Stimulated activated CD8-positive, alpha-beta memory T cell treated with anti-CD3 and anti-CD28 coated beads, Interleukin-2, amount 100 ng/mL, for 1 hour (primary cell): ENCODE results near the gene CDIPT.
"Not testable (repeated sequence)": the region's sequence is repeated elsewhere in the genome, so short reads cannot be mapped to it uniquely, and the experiment has no call there.

Experiments
- DNase-seq, 2 donors: peaks; one replicate each; pipeline ENCODE4 v3.0.0-alpha.2; 2020; ENCODE audit warnings: low read depth in 2 of 2

Gene CDIPT

GRCh38 chr16:29858974-29859373 lies 4.1 kb downstream of the CDIPT start:
- no peak for DNase-seq

DNA sequence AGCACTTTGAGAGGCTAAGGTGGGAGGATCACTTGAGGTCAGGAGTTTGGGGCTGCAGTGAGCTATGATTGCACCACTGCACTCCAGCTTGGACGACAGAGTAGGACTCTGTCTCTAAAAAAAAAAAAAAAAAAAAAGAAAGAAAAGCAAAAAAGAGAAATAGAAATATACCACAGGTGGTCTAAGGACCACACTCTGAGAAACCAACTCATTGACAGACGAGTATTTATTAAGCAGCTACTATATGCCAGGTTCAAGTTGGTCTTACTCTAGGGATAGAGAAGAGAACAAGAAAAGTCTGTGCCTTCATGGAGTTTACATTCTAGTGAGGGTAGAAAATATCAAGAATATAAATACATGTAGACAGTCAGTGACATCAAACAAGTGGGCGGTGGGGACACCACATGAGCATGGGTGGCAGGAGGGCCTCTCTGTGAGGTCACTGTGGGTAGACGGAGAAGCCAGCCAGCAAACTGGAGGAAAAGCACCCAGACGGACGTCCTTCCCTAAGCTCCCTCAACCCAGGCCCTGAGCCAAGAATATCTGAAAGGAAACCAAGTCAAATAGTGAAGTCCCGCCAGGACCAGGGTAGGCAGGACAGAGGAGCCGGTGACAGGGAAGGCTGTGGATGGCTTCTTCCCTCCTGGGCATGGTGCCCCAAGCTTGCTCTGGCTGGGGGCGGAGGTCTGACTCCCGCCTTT lies 4.7 kb downstream of the CDIPT start:
- DNase-seq, result no peak

DNA sequence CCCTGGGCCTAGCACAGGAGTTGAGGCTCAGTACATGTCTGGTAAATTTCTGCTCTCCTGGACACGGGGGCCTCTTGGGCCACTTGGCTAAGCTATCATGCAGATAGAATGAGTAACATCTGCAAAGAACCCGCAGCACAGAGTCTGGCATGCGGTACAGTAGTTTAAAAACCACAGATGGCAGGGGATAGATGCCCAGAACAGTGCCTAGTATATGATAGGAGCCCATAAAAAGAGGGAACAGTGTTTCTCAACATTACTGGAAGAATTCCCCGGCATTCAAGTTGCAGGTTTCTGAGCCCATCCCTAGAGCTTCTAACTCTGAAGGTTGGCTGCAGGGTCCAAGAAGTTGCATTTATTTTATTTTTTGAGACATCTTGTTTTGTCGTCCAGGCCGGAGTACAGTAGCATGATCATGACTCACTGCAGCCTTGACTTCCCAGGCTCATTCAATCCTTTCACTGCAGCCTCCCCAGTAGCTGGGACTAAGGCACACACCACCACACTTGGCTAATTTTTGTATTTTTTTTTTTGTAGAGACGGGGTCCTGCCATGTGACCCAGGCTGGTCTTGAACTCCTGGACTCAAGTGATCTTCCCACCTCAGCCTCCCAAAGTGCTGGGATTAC lies 5.8 kb downstream of the CDIPT start:
- DNase-seq, result no peak

GRCh38 chr16:29854520-29855100 lies 8.4 kb downstream of the CDIPT start:
- DNase-seq, result no peak

DNA sequence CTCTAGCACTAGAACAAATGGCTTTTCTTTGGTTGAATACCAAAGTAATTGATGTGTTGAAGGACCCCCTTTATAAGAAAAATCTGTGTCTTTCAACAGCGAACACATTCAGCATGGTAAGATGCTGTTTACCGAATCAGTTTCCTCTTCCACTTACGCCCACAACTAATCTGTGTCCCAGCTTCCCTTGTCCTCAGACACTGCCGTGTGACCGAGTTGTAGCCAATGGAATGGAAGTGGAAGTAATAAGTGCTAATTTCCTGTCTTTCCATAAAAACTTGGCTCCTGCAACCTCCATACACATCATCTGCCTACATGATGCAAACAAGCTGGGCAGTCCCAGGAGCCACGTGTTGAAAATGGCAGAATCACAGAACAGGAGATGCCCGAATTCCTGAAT lies 10.4 kb downstream of the CDIPT start:
- no peak for DNase-seq

- no peak for DNase-seq
Observed at GRCh38 chr16:29850998-29851397, 12.0 kb downstream of the CDIPT start.

- DNase-seq, result no peak
Observed at GRCh38 chr16:29849505-29849904, 13.5 kb downstream of the CDIPT start.

- peak; percentile 62 to 72 for DNase-seq
Observed at GRCh38 chr16:29848420-29849297, 14.4 kb downstream of the CDIPT start.

DNA sequence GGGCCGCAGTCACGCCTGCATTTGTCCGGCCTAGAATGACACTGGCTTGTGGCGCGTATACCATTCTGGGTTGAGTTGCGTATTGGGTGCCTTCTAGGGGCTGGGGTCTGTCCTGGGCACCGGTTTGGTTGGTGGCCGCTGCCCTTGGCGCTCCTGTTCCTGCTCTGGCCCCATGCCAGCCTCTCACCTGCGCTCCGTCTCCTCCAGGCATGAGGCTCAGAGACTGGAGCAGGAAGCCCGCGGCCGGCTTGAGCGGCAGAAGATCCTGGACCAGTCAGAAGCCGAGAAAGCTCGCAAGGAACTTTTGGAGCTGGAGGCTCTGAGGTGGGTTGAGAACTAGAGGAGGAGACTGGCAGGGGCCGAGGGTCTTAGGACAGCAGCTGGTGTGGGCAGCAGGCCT lies 17.4 kb downstream of the CDIPT start:
- no peak for DNase-seq

DNA sequence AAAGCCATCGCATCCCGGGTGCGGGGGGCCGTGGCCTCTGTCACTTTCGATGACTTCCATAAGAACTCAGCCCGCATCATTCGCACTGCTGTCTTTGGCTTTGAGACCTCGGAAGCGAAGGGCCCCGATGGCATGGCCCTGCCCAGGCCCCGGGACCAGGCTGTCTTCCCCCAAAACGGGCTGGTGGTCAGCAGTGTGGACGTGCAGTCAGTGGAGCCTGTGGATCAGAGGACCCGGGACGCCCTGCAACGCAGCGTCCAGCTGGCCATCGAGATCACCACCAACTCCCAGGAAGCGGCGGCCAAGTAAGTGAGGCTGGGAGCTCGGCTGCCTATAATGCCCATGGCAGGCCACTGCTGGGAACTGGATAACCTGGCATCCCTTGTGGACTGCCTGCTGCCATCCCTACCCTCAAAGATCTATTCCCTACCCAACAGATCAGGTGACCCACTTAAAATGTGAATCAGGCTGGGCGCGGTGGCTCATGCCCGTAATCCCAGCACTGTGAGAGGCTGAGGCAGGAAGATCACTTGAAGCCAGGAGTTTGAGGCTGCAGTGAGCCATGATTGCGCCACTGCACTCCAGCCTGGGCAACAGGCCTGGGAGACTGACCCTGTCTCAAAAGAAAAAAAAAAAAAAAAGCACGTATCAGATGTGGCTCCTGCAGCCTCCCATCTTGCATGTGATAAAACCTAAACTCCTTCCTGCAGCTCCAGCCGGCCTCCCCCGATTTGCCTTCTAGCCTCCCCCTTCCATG lies 18.3 kb downstream of the CDIPT start:
- no peak for DNase-seq

DNA sequence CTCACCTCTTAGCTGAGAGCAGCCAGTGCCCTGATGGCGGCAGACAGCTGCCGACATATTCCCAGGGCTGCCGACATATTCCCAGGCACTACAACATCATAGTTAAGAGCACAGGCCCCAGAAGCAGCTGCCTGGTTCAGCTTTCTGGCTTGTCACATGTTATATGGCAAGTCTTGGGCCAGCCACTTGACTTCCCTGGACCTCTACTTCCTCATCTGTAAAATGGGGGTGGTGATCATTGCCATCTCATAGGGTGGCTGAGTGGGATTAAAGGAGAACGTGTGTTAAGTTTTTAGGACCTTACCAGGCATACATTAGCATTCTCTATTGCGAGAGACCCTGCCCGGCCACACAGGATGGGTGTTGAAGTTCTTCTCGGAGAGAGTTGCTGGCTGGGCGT lies 19.1 kb downstream of the CDIPT start:
- no peak for DNase-seq

GRCh38 chr16:29842732-29843346 lies 20.2 kb downstream of the CDIPT start:
- no peak for DNase-seq

DNA sequence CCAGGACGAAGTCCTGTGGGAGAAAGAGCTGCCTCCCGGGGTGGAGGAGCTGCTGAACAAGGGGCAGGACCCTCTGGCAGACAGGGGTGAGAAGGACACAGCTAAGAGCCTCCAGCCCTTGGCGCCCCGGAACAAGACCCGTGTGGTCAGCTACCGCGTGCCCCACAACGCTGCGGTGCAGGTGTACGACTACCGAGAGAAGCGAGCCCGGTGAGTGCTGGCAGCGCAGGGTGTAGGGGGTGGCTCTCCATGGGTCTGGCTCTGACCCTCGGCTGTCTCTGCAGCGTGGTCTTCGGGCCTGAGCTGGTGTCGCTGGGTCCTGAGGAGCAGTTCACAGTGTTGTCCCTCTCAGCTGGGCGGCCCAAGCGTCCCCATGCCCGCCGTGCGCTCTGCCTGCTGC lies 21.4 kb downstream of the CDIPT start:
- no peak for DNase-seq

DNA sequence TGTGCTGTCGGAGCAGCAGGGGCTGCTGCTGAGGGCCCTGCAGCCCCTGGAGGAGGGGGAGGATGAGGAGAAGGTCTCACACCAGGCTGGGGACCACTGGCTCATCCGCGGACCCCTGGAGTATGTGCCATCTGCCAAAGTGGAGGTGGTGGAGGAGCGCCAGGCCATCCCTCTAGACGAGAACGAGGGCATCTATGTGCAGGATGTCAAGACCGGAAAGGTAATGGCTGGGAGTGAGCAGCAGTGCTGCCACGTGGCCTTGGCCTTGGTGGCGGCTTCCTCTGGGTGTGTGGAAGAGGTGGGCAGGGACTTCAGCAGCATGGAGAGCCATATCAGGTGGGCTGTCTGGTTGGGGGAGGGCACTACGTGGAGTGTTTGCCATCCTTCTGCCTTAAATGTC lies 22.8 kb downstream of the CDIPT start:
- no peak for DNase-seq

GRCh38 chr16:29839822-29840221 lies 23.2 kb downstream of the CDIPT start:
- no peak for DNase-seq

DNA sequence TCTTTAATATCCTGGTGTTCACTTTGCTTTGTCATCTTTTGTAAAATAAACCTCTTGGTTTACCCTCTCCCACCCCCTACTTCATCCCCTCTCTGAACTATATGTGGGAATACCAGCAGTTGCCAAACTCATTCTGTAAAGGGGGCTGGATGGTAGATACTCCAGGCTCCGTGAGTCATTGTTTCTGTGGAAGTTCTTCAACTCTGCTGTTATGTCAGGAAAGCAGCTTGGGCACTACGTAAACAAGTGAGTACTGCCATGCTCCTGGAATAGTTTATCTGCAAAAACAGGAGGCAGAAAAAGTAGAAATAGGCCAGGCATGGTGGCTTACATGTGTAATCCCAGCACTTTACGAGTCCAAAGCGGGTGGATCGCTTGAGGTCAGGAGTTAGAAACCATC lies 25.2 kb downstream of the CDIPT start:
- no peak for DNase-seq

- DNase-seq, result no peak
Observed at GRCh38 chr16:29836623-29837022, 26.4 kb downstream of the CDIPT start.

GRCh38 chr16:29835926-29836325 lies 27.1 kb downstream of the CDIPT start:
- DNase-seq, result no peak

DNA sequence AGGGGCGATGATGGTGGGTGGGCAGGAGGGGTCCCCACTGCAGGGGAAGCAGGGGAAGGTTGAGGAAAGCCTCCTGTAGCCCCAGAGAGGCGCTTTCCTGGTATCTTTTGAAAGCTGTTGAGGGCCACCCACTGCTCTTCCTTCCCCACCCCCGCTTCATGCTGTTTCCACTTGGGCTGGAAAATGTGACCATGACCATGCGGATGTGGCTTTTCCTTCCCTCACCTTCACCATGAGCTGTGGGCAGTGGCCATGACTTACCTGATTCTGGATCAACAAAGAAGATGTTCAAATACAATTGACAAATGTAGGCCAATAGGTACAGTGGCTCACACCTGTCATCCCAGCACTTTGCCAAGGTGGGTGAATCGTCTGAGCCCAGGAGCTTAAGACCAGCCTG lies 28.9 kb downstream of the CDIPT start:
- no peak for DNase-seq

DNA sequence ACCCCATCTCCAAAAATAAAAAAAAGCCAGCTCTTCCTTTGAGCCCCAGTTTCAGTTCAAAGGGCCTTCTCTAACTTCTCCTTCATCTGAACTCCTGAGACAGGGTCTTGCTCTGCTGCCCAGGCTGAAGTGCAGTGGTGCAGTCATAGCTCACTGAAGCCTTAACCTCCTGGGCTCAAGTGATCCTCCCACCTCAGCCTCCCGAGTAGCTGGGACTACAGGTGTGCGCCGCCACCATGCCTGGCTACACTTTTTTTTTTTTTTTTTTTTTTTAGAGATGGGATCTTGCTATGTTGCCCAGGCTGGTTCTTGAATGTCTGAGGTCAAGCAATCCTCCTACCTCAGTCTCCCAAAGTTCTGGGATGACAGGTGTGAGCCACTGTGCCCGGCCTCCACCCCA lies 29.8 kb downstream of the CDIPT start:
- DNase-seq, result not testable (repeated sequence)

DNA sequence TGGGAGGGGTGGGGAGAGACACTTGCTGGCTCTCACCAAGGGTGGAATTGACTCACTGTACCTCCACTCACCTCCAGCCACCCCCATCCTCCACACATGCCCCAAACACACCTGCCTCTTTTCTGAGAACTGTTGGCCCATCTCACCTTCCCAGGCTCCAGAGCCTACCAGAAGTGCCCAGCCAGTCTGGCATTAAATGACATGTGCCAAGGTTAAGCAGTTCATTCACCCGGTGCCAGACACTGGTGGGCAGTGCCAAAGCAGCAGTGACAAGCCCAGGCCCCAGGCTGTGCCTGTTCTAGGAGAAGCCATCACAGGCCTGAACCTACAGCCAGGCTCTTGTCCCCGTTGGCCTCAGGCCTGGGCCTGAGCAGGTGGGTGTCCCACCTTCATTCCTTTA lies 31.5 kb downstream of the CDIPT start:
- DNase-seq, result no peak
